GM12878 (cell line): ENCODE data around the gene PITPNB. TPM values are rescaled to one million over a fixed set of nuclear protein-coding genes. Genes with fewer than 3 reads are reported as not detected.

ENCODE experiments used
- ATAC-seq: fragments of 200-7000 bp; cut with Tn5 transposase; 3 replicates; pipeline ENCODE4 v1.9.1; 2020; ENCODE audit warnings: mild to moderate bottlenecking, moderate library complexity
- BruUV-seq: library from RNA; stranded (reverse); fragments of 400-500 nt; replicated peaks from 2 replicates; lab custom pipeline; 2021; lab: Mats Ljungman, UMichigan
- CTCF ChIA-PET: fragments of 300-600 bp; sonication (Branson Sonifier 250); formaldehyde crosslinking; extraction: SDS; loops from one replicate; lab custom pipeline; 2021; ENCODE audit warnings: inconsistent platforms; lab: Yijun Ruan, JAX
- POLR2A ChIA-PET: fragments of 350-600 bp; formaldehyde crosslinking; extraction: SDS; loops from one replicate; lab custom pipeline; 2021; ENCODE audit warnings: inconsistent platforms; lab: Charles Lee
- RAD21 ChIA-PET: fragments of 300-600 bp; sonication (Branson Sonifier 250); formaldehyde crosslinking; loops from one replicate; lab custom pipeline; 2023; ENCODE audit warnings: antibody characterized with exemption; ENCODE audit not compliant: unreplicated experiment; lab: Charles Lee
- SMC1A ChIA-PET: fragments of 300-600 bp; sonication (Branson Sonifier 250); formaldehyde crosslinking; loops from one replicate; lab custom pipeline; 2023; ENCODE audit not compliant: unreplicated experiment, uncharacterized antibody; lab: Charles Lee
- DNase-seq: peaks from one replicate; pipeline ENCODE4 v3.0.0-alpha.2; 2011; ENCODE audit warnings: low read depth, low spot score
- FAIRE-seq: peaks from 3 replicates; lab custom pipeline; 2011; peaks lifted over from hg19 to GRCh38; lab: Jason Lieb, UNC
- H2AFZ ChIP-seq: 2 replicates; pipeline ENCODE4 v1.6.0; 2011; ENCODE audit warnings: low read depth, low read length, control low read depth; ENCODE audit not compliant: control insufficient read depth
- H3K27ac ChIP-seq: 2 replicates; pipeline ENCODE4 v1.5.1; 2011; ENCODE audit warnings: control low read depth; ENCODE audit not compliant: control insufficient read depth, insufficient read depth
- H3K27me3 ChIP-seq, 2 experiments: replicated peaks in 1 of 2; 2 replicates each; pipeline versions ENCODE4 v1.6.0 to v1.6.1; 2011; ENCODE audit warnings: low read length in 1 of 2; ENCODE audit not compliant: control insufficient read depth in 2 of 2, insufficient read depth in 2 of 2
- H3K36me3 ChIP-seq, 2 experiments: 2 replicates each; pipeline ENCODE4 v1.5.1; 2011; ENCODE audit warnings: low read length in 1 of 2; ENCODE audit not compliant: control insufficient read depth in 2 of 2, insufficient read depth in 2 of 2
- H3K4me1 ChIP-seq: 2 replicates; pipeline ENCODE4 v1.6.1; 2011; ENCODE audit warnings: mild to moderate bottlenecking, low read length, moderate library complexity, mixed read lengths; ENCODE audit not compliant: control insufficient read depth, insufficient read depth
- H3K4me2 ChIP-seq: 2 replicates; pipeline ENCODE4 v1.6.0; 2011; ENCODE audit warnings: control low read depth; ENCODE audit not compliant: control insufficient read depth, insufficient read depth
- H3K4me3 ChIP-seq: fragments of 200-600 bp; sonication (generic); 2 replicates; pipeline ENCODE4 v1.5.1; 2016
- H3K79me2 ChIP-seq: 2 replicates; pipeline ENCODE4 v1.6.0; 2011; ENCODE audit warnings: low read length; ENCODE audit not compliant: control insufficient read depth, insufficient read depth
- H3K9ac ChIP-seq: 2 replicates; pipeline ENCODE4 v1.8.0; 2011; ENCODE audit warnings: low read length, control low read depth, mixed read lengths; ENCODE audit not compliant: control insufficient read depth, insufficient read depth
- H3K9me3 ChIP-seq: replicated peaks from 3 replicates; pipeline ENCODE4 v1.5.1; 2011; ENCODE audit warnings: mild to moderate bottlenecking, low read length; ENCODE audit not compliant: control insufficient read depth, insufficient read depth
- H4K20me1 ChIP-seq: 2 replicates; pipeline ENCODE4 v1.6.0; 2011; ENCODE audit not compliant: control insufficient read depth, insufficient read depth
- BCL11A ChIP-seq: IDR thresholded peaks from 2 replicates; pipeline ENCODE4 v1.6.1; 2011; ENCODE audit warnings: low read depth, low read length
- CBFB ChIP-seq: IDR thresholded peaks from 2 replicates; pipeline ENCODE4 v1.6.1; 2016; ENCODE audit warnings: antibody characterized with exemption, low read depth
- CREM ChIP-seq: IDR thresholded peaks from 2 replicates; pipeline ENCODE4 v1.6.1; 2014; ENCODE audit warnings: antibody characterized with exemption, low read depth
- HDGF ChIP-seq: fragments of 450-650 bp; IDR thresholded peaks from 2 replicates; pipeline ENCODE4 v1.6.1; 2016; ENCODE audit warnings: antibody characterized with exemption
- MTA2 ChIP-seq: fragments of 450-650 bp; IDR thresholded peaks from 2 replicates; pipeline ENCODE4 v1.6.1; 2016; ENCODE audit warnings: low read depth, mild to moderate bottlenecking, moderate library complexity
- MTA3 ChIP-seq: IDR thresholded peaks from 2 replicates; pipeline ENCODE4 v1.6.1; 2012; ENCODE audit warnings: low read length, inconsistent platforms, borderline replicate concordance
- NFIC ChIP-seq: IDR thresholded peaks from 2 replicates; pipeline ENCODE4 v1.6.1; 2012; ENCODE audit warnings: low read depth, mild to moderate bottlenecking, inconsistent platforms, low read length, moderate library complexity
- NFXL1 ChIP-seq: fragments of 450-650 bp; IDR thresholded peaks from 2 replicates; pipeline ENCODE4 v1.6.1; 2017; ENCODE audit warnings: antibody characterized with exemption, mild to moderate bottlenecking, borderline replicate concordance
- NFYA ChIP-seq: IDR thresholded peaks from 2 replicates; pipeline ENCODE4 v1.6.1; 2011; ENCODE audit warnings: low read depth, mild to moderate bottlenecking, low read length, improper control_type of control experiment, borderline replicate concordance
- NFYB ChIP-seq: IDR thresholded peaks from 2 replicates; pipeline ENCODE4 v1.6.1; 2011; ENCODE audit warnings: low read depth, mild to moderate bottlenecking, low read length, improper control_type of control experiment, moderate library complexity; ENCODE audit not compliant: insufficient read depth
- POLR2A ChIP-seq: IDR thresholded peaks from 2 replicates; pipeline ENCODE4 v1.6.1; 2011; ENCODE audit warnings: low read depth, mild to moderate bottlenecking, low read length
- RB1 ChIP-seq: fragments of 450-650 bp; formaldehyde crosslinking; IDR thresholded peaks from 2 replicates; pipeline ENCODE4 v1.6.1; 2017; ENCODE audit warnings: mild to moderate bottlenecking, borderline replicate concordance
- RFX5 ChIP-seq: IDR thresholded peaks from 2 replicates; pipeline ENCODE4 v1.6.1; 2011; ENCODE audit warnings: low read depth, low read length, improper control_type of control experiment
- TCF7 ChIP-seq: IDR thresholded peaks from 2 replicates; pipeline ENCODE4 v1.6.1; 2014; ENCODE audit warnings: antibody characterized with exemption, borderline replicate concordance
- WGBS: methylation state at CpG from one replicate; pipeline ENCODE4 v1.1.6; 2016; ENCODE audit warnings: low lambda C conversion rate; ENCODE audit not compliant: insufficient replicate concordance, insufficient coverage; ENCODE audit errors: missing lambda C conversion rate; 5-methylcytosine and 5-hydroxymethylcytosine counted together
- in situ Hi-C: fragments of 300-500 bp; cut with MboI; formaldehyde crosslinking; loops from 9 replicates; pipeline ENCODE4 v1.14.3; 2018; ENCODE audit warnings: mixed read lengths
- intact Hi-C: fragments of 100-400 bp; cut with micrococcal nuclease; formaldehyde crosslinking; loops from one replicate; pipeline ENCODE4 v1.14.2; 2022; ENCODE audit not compliant: unreplicated experiment
- polyA plus RNA-seq, 11 experiments: library from polyadenylated mRNA; depleted of rRNA in 4 of 11; unstranded in 6 of 11; stranded (reverse) in 5 of 11; fragments of >200 nt; fragmentation: Nextera tagmentation in 4 of 11; fragmentation: Illumina TruSeq in 1 of 11; extraction: Ambion mirVana in 4 of 11; extraction: Trizol in 1 of 11; gene quantifications; 1 replicate in 1 of 11; 2 replicates in 10 of 11; pipeline versions ENCODE4 v1.2.1 to v1.2.3, GENCODE V29; 2011 to 2016; ENCODE audit warnings: inconsistent platforms in 2 of 11, missing spikeins in 2 of 11, low read depth in 1 of 11
- total RNA-seq, 4 experiments: library from RNA; depleted of rRNA in 3 of 4; stranded (reverse); fragments of >200 nt in 3 of 4; fragmentation: Illumina TruSeq in 1 of 4; extraction: Trizol in 1 of 4; gene quantifications; 2 replicates each; pipeline versions ENCODE4 v1.2.1 to v1.2.3, GENCODE V29; 2013 to 2021
- TF ChIP-seq, protein P1 (sequence below): fragments of 450-650 bp; conservative IDR thresholded peaks from 2 replicates; pipeline ENCODE4 v1.6.1; 2017; ENCODE audit warnings: mild to moderate bottlenecking, moderate library complexity
- TF ChIP-seq, protein P2 (sequence below): IDR thresholded peaks from 2 replicates; pipeline ENCODE4 v1.6.1; 2011; ENCODE audit warnings: borderline replicate concordance, low read depth, mild to moderate bottlenecking, moderate library complexity, mixed read lengths, low read length; ENCODE audit not compliant: insufficient read depth; ENCODE audit errors: extremely low read length
- TF ChIP-seq, protein P3 (sequence below): IDR thresholded peaks from 2 replicates; pipeline ENCODE4 v1.6.1; 2012; ENCODE audit warnings: low read length, inconsistent platforms
- TF ChIP-seq, protein P4 (sequence below): fragments of 450-650 bp; IDR thresholded peaks from 2 replicates; pipeline ENCODE4 v1.6.1; 2017; ENCODE audit warnings: mild to moderate bottlenecking, low read depth, inconsistent platforms; ENCODE audit not compliant: poor library complexity, severe bottlenecking
- TF ChIP-seq, protein P5 (sequence below): fragments of 450-650 bp; IDR thresholded peaks from 2 replicates; pipeline ENCODE4 v1.6.1; 2017; ENCODE audit warnings: borderline replicate concordance

The PITPNB gene
- total and polyA plus RNA-seq, 10 of the 15 experiments (the other 5 are each of a cell fraction or from before 2014, with no cell fraction given) = 19.7 to 116 (median 64.9) TPM

DNA sequence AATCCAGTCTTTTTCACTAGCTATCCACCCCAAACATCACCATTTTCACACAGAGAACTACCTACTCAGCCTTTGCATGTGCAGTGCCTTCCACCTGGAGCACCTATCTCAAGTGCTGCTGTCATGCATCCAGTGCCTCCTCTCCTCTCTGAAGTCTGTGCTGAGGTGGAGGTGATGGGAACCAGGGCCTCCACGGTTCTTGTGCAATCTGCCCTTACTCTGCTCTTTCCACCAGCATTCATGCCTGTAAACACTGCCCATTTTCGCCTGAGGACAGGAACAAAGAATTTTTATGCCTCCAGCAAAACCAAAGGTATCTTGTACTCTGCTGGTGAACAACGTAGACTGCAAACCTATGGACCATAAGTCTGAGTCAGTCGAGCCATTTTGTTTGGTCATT, 27.0 kb downstream of the PITPNB start:
- no peak for FAIRE-seq
- no TSS peak for BruUV-seq
- Histone ChIP-seq H3K27ac (no peak overlapping the region), H3K9ac (no peak overlapping the region), H3K4me1 (peaks cover 19% of the 10 kb centered on the region), H3K9me3 (no peaks in the 10 kb centered on the region), H3K79me2 (no peaks in the 10 kb centered on the region; the same call in none of the 2 replicates), H3K4me3 (no peak overlapping the region), H2AFZ (no peak overlapping the region), H3K36me3 (peaks cover 12 to 33% of the 10 kb centered on the region in 2 experiments), H4K20me1 (no peaks in the 10 kb centered on the region; the same call in 1 of the 2 replicates), H3K4me2 (no peak overlapping the region), H3K27me3 (no peaks in the 10 kb centered on the region)
- SMC1A ChIA-PET = no interaction called here
- CTCF ChIA-PET = interaction anchor here (0.7 to 3.4 kb wide), 3 partner anchors 11 to 117 kb away, joined by 3 to 27 read pairs (median 4); partner anchors contain the start of gene PITPNB
- intact Hi-C loops = no loop called here
- ATAC-seq = no peak
- POLR2A ChIA-PET = no interaction called here
- in situ Hi-C loops = no loop called here
- WGBS = 97% methylated on average over 4 of the region's 4 CpGs
- RAD21 ChIA-PET = no interaction called here
- DNase-seq = no peak
- TF ChIP-seq HDGF (no peak), NFIC (no peak), TCF7 (no peak), CREM (no peak), MTA2 (no peak), RB1 (no peak), NFYA (no peak), POLR2A (no peak), RFX5 (no peak), CBFB (no peak), NFXL1 (no peak), NFYB (no peak), MTA3 (no peak), BCL11A (no peak)
- TF ChIP-seq, protein P1, sequence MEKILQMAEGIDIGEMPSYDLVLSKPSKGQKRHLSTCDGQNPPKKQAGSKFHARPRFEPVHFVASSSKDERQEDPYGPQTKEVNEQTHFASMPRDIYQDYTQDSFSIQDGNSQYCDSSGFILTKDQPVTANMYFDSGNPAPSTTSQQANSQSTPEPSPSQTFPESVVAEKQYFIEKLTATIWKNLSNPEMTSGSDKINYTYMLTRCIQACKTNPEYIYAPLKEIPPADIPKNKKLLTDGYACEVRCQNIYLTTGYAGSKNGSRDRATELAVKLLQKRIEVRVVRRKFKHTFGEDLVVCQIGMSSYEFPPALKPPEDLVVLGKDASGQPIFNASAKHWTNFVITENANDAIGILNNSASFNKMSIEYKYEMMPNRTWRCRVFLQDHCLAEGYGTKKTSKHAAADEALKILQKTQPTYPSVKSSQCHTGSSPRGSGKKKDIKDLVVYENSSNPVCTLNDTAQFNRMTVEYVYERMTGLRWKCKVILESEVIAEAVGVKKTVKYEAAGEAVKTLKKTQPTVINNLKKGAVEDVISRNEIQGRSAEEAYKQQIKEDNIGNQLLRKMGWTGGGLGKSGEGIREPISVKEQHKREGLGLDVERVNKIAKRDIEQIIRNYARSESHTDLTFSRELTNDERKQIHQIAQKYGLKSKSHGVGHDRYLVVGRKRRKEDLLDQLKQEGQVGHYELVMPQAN = no peak
- TF ChIP-seq, protein P2, sequence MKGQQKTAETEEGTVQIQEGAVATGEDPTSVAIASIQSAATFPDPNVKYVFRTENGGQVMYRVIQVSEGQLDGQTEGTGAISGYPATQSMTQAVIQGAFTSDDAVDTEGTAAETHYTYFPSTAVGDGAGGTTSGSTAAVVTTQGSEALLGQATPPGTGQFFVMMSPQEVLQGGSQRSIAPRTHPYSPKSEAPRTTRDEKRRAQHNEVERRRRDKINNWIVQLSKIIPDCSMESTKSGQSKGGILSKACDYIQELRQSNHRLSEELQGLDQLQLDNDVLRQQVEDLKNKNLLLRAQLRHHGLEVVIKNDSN = no peak
- TF ChIP-seq, protein P3, sequence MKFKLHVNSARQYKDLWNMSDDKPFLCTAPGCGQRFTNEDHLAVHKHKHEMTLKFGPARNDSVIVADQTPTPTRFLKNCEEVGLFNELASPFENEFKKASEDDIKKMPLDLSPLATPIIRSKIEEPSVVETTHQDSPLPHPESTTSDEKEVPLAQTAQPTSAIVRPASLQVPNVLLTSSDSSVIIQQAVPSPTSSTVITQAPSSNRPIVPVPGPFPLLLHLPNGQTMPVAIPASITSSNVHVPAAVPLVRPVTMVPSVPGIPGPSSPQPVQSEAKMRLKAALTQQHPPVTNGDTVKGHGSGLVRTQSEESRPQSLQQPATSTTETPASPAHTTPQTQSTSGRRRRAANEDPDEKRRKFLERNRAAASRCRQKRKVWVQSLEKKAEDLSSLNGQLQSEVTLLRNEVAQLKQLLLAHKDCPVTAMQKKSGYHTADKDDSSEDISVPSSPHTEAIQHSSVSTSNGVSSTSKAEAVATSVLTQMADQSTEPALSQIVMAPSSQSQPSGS = no peak
- TF ChIP-seq, protein P4, sequence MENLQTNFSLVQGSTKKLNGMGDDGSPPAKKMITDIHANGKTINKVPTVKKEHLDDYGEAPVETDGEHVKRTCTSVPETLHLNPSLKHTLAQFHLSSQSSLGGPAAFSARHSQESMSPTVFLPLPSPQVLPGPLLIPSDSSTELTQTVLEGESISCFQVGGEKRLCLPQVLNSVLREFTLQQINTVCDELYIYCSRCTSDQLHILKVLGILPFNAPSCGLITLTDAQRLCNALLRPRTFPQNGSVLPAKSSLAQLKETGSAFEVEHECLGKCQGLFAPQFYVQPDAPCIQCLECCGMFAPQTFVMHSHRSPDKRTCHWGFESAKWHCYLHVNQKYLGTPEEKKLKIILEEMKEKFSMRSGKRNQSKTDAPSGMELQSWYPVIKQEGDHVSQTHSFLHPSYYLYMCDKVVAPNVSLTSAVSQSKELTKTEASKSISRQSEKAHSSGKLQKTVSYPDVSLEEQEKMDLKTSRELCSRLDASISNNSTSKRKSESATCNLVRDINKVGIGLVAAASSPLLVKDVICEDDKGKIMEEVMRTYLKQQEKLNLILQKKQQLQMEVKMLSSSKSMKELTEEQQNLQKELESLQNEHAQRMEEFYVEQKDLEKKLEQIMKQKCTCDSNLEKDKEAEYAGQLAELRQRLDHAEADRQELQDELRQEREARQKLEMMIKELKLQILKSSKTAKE = no peak
- TF ChIP-seq, protein P5, sequence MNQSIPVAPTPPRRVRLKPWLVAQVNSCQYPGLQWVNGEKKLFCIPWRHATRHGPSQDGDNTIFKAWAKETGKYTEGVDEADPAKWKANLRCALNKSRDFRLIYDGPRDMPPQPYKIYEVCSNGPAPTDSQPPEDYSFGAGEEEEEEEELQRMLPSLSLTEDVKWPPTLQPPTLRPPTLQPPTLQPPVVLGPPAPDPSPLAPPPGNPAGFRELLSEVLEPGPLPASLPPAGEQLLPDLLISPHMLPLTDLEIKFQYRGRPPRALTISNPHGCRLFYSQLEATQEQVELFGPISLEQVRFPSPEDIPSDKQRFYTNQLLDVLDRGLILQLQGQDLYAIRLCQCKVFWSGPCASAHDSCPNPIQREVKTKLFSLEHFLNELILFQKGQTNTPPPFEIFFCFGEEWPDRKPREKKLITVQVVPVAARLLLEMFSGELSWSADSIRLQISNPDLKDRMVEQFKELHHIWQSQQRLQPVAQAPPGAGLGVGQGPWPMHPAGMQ = no peak
